Sigmoid colon (tissue), 7 donors: Measurements from ENCODE around the gene RHBDF2. TPM values are rescaled to one million over a fixed set of nuclear protein-coding genes. Genes with fewer than 3 reads are reported as not detected.

Source experiments
- DNase-seq: peaks from one replicate; pipeline ENCODE4 v3.0.0-alpha.2; 2019
- H3K27ac ChIP-seq, 4 donors: fragments of 200-600 bp; sonication (generic); one replicate each; pipeline ENCODE4 v1.5.1; 2016 to 2019; ENCODE audit warnings: mild to moderate bottlenecking in 1 of 4
- H3K27me3 ChIP-seq, 3 donors: fragments of 200-600 bp; sonication (generic); one replicate each; pipeline ENCODE4 v1.5.1; 2019; ENCODE audit warnings: mild to moderate bottlenecking in 1 of 3
- H3K36me3 ChIP-seq, 4 donors: fragments of 200-600 bp; sonication (generic); one replicate each; pipeline ENCODE4 v1.5.1; 2016 to 2019
- H3K4me1 ChIP-seq, 4 donors: fragments of 200-600 bp; sonication (generic); one replicate each; pipeline ENCODE4 v1.5.1; 2017 to 2019
- H3K4me3 ChIP-seq, 4 donors: fragments of 200-600 bp; sonication (generic); one replicate each; pipeline ENCODE4 v1.5.1; 2017 to 2019; ENCODE audit warnings: mild to moderate bottlenecking in 2 of 4, moderate library complexity in 1 of 4
- H3K9me3 ChIP-seq, 4 donors: fragments of 200-600 bp in 3 of 4; sonication (generic) in 3 of 4; one replicate each; pipeline versions ENCODE4 v1.5.1 to v1.6.1; 2013 to 2019
- CTCF ChIP-seq, 4 experiments: fragments of 450-650 bp in 3 of 4; fragments of 200-600 bp in 1 of 4; IDR thresholded peaks; one replicate each; pipeline ENCODE4 v1.5.1; 2016 to 2019; ENCODE audit warnings: antibody characterized with exemption in 4 of 4, mild to moderate bottlenecking in 3 of 4, moderate library complexity in 2 of 4
- EP300 ChIP-seq, 4 donors: sonication (generic); formaldehyde crosslinking; IDR thresholded peaks; one replicate each; pipeline ENCODE4 v1.6.1; 2017; ENCODE audit warnings: antibody characterized with exemption in 4 of 4
- POLR2A ChIP-seq, 2 donors: fragments of 450-650 bp; IDR thresholded peaks; one replicate each; pipeline ENCODE4 v1.6.1; 2016; ENCODE audit warnings: antibody characterized with exemption in 2 of 2, mild to moderate bottlenecking in 2 of 2, moderate library complexity in 2 of 2
- POLR2AphosphoS5 ChIP-seq, 4 donors: sonication (generic); formaldehyde crosslinking; IDR thresholded peaks; one replicate each; pipeline ENCODE4 v1.6.1; 2017; ENCODE audit warnings: antibody characterized with exemption in 4 of 4
- WGBS, 2 donors: extraction: QIAGEN DNeasy Blood & Tissue Kit; methylation state at CpG; one replicate each; pipeline ENCODE4 v1.1.7; 2013; 5-methylcytosine and 5-hydroxymethylcytosine counted together
- intact Hi-C: fragments of 100-400 bp; cut with DNase I; formaldehyde crosslinking; loops from one replicate; pipeline ENCODE4 v1.15.1; 2023
- polyA plus RNA-seq, 3 donors: library from polyadenylated mRNA; stranded (reverse); fragments of 200-250 nt; gene quantifications; one replicate each; pipeline ENCODE4 v1.2.3, GENCODE V29; 2013
- total RNA-seq, 4 donors: library from RNA; depleted of rRNA; stranded (reverse); fragments of >200 nt; gene quantifications; one replicate each; pipeline ENCODE4 v1.1.0, GENCODE V29; 2016
- donor health status: healthy with polysubstance abuse.
- donor health status: Bipolar disorder and iron deficiency.
- donor health status: healthy.

Gene RHBDF2
- total and polyA plus RNA-seq, 7 donors, result 1.2 to 35.7 (median 11.1) TPM

GRCh38 chr17:76493505-76494167 lies 7.6 kb downstream of the RHBDF2 start:
- no peak for DNase-seq
- H3K9me3 ChIP-seq, result no peaks in the 10 kb centered on the region
- WGBS, 2 donors, result 54 to 73% methylated on average over 21 of the region's 21 CpGs
- intact Hi-C loops, result no loop called here
- peaks cover 0 to 14% (median 12%) of the 10 kb centered on the region in 4 donors for H3K4me1 ChIP-seq
- H3K4me3 ChIP-seq, result no peak overlapping the region
- H3K27me3 ChIP-seq, result no peaks in the 10 kb centered on the region
- H3K27ac ChIP-seq, result peak overlapping the region; percentile 55 to 70 (median 65)
- no peaks in the 10 kb centered on the region for H3K36me3 ChIP-seq
- TF ChIP-seq EP300 (IDR thresholded peaks at IDR 0.05), result no peak
- no peak for TF ChIP-seq POLR2A (IDR thresholded peaks at IDR 0.05)
- TF ChIP-seq CTCF (IDR thresholded peaks at IDR 0.05), result no peak
- TF ChIP-seq POLR2AphosphoS5 (IDR thresholded peaks at IDR 0.05), result no peak

GRCh38 chr17:76492989-76493501 lies 8.2 kb downstream of the RHBDF2 start:
- Histone ChIP-seq H3K36me3 (no peaks in the 10 kb centered on the region), H3K4me1 (peaks cover 0 to 8% (median 6%) of the 10 kb centered on the region in 4 donors), H3K9me3 (no peaks in the 10 kb centered on the region), H3K4me3 (peak overlapping the region in 1 of 4 donors; percentile 2), H3K27ac (peak overlapping the region; percentile 55 to 70 (median 66)), H3K27me3 (no peaks in the 10 kb centered on the region)
- intact Hi-C loops, result no loop called here
- WGBS, 2 donors, result 1 to 6% methylated on average over 15 of the region's 15 CpGs
- DNase-seq, result peak; percentile 87
- TF ChIP-seq POLR2AphosphoS5 (IDR thresholded peaks at IDR 0.05) (peak in 2 of 4 donors; percentile 35 to 60), POLR2A (IDR thresholded peaks at IDR 0.05) (no peak), CTCF (IDR thresholded peaks at IDR 0.05) (no peak), EP300 (IDR thresholded peaks at IDR 0.05) (peak in 2 of 4 donors; percentile 36 to 50)

- peak overlapping the region; percentile 55 to 70 (median 66) for H3K27ac ChIP-seq
- 15 to 32% methylated on average over 11 of the region's 11 CpGs for WGBS, 2 donors
- TF ChIP-seq POLR2AphosphoS5 (IDR thresholded peaks at IDR 0.05) (no peak), EP300 (IDR thresholded peaks at IDR 0.05) (no peak), CTCF (IDR thresholded peaks at IDR 0.05) (no peak), POLR2A (IDR thresholded peaks at IDR 0.05) (no peak)
- H3K4me1 ChIP-seq, result peaks cover 0 to 2% (median 0%) of the 10 kb centered on the region in 4 donors
- no peaks in the 10 kb centered on the region for H3K9me3 ChIP-seq
- H3K4me3 ChIP-seq, result peak overlapping the region in 1 of 4 donors; percentile 2
- H3K36me3 ChIP-seq, result no peaks in the 10 kb centered on the region
- intact Hi-C loops, result no loop called here
- H3K27me3 ChIP-seq, result no peaks in the 10 kb centered on the region
- no peak for DNase-seq
These were observed 8.9 kb downstream of the RHBDF2 start for GRCh38 chr17:76492123-76492988.

GRCh38 chr17:76491271-76492122 lies 9.7 kb downstream of the RHBDF2 start:
- no peak for TF ChIP-seq POLR2AphosphoS5 (IDR thresholded peaks at IDR 0.05)
- no peak for TF ChIP-seq EP300 (IDR thresholded peaks at IDR 0.05)
- TF ChIP-seq CTCF (IDR thresholded peaks at IDR 0.05), result no peak
- no peak for TF ChIP-seq POLR2A (IDR thresholded peaks at IDR 0.05)
- H3K4me1 ChIP-seq, result no peaks in the 10 kb centered on the region
- DNase-seq, result no peak
- H3K27ac ChIP-seq, result peak overlapping the region; percentile 55 to 70 (median 66)
- H3K4me3 ChIP-seq, result no peak overlapping the region
- intact Hi-C loops, result no loop called here
- no peaks in the 10 kb centered on the region for H3K27me3 ChIP-seq
- H3K36me3 ChIP-seq, result no peaks in the 10 kb centered on the region
- 54 to 60% methylated on average over 17 of the region's 17 CpGs for WGBS, 2 donors
- no peaks in the 10 kb centered on the region for H3K9me3 ChIP-seq
